Measurements from ENCODE around the gene TFG.

Gene TFG

DNA sequence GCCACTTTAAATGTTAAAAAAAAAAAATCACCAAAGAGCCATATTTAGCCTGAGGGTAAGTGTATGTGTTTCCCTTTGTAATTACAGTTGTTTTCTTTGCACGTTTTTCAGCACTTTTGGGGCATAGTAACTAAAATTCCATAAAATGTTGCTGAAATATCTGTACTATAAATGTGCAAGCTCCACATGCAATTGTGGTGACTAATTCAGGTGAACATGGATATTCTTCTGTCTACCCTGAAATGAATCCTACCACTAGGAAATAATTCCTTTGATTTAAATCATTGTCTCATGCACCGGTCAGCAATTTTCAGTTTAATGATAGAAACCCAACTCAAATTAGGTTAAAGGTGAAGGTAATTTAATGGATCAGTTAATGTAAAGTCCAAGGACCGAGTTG is 13.1 kb upstream of the TFG start:
- no peak for DNase-seq (ENCODE audit: extremely low read depth, insufficient read length)
- H3K36me3 ChIP-seq (ENCODE audit: control insufficient read depth, insufficient read depth, low read length): no peaks in the 10 kb centered on the region

DNA sequence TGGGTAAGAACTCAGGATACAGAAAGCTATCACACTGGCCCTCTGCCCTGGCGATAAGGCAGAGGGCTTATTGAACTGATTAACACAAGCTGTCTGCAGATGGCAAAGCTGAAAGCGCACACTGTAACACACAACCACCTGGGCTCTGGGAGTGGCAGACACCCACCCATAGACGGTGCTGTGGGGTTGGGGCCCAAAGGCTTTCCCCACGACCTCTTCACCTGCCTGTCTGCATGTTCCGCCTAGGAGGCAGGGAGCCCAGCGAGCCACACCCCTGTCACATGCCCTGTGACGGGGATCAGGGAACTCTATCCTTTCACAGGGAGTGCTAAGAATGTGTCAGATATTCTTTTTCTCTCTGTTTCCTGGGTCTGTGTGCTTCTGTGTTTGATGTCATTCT is 12.1 kb upstream of the TFG start:
- no peak for DNase-seq (ENCODE audit: extremely low read depth, insufficient read length)
- no peaks in the 10 kb centered on the region for H3K36me3 ChIP-seq (ENCODE audit: control insufficient read depth, insufficient read depth, low read length)
- no peak overlapping the region for H3K4me3 ChIP-seq (replicated peaks; ENCODE audit: low read depth, low read length)
- no peaks in the 10 kb centered on the region for H3K27me3 ChIP-seq (replicated peaks; ENCODE audit: control insufficient read depth, insufficient read depth, low read length)
- TF ChIP-seq, protein P1, sequence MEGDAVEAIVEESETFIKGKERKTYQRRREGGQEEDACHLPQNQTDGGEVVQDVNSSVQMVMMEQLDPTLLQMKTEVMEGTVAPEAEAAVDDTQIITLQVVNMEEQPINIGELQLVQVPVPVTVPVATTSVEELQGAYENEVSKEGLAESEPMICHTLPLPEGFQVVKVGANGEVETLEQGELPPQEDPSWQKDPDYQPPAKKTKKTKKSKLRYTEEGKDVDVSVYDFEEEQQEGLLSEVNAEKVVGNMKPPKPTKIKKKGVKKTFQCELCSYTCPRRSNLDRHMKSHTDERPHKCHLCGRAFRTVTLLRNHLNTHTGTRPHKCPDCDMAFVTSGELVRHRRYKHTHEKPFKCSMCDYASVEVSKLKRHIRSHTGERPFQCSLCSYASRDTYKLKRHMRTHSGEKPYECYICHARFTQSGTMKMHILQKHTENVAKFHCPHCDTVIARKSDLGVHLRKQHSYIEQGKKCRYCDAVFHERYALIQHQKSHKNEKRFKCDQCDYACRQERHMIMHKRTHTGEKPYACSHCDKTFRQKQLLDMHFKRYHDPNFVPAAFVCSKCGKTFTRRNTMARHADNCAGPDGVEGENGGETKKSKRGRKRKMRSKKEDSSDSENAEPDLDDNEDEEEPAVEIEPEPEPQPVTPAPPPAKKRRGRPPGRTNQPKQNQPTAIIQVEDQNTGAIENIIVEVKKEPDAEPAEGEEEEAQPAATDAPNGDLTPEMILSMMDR (IDR thresholded peaks at IDR 0.05; ENCODE audit: insufficient read depth, low read length, poor library complexity, severe bottlenecking): no peak

More for the DNA sequence above, 13.1 kb upstream of the TFG start:
- Histone ChIP-seq H3K27me3 (replicated peaks; ENCODE audit: control insufficient read depth, insufficient read depth, low read length) (no peaks in the 10 kb centered on the region), H3K4me3 (replicated peaks; ENCODE audit: low read depth, low read length) (no peak overlapping the region)
- TF ChIP-seq, protein P1 (IDR thresholded peaks at IDR 0.05; ENCODE audit: insufficient read depth, low read length, poor library complexity, severe bottlenecking): no peak

DNA sequence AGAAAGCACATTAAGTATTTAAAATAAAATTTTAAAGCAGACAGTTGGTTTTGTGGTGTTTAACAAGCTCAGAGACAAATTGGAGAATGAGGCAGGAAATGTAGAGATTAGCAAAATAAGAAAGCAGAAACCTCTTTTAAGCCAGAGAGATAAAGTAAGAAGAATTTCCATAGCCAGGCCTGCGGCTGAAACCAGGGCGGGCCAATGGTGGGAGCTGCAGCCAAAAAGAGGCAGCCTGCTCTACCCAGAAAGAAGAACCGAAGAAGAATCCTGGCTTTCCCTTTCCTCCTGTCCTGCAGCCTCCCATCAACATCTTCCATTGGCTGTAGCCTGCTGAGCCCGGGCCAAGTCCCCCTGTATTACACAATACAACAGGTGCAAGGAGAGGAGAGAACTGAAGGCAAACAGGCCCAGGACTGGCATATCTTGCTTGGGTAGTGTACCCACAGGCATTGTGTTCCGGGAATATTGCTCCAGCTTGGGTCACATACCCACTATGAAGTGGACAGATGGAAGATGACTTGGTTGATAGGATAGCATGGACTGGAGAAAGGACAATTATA is 11.5 kb upstream of the TFG start:
- H3K36me3 ChIP-seq (ENCODE audit: control insufficient read depth, insufficient read depth, low read length): no peaks in the 10 kb centered on the region
- H3K4me3 ChIP-seq (replicated peaks; ENCODE audit: low read depth, low read length): no peak overlapping the region
- DNase-seq (ENCODE audit: extremely low read depth, insufficient read length): no peak
- no peaks in the 10 kb centered on the region for H3K27me3 ChIP-seq (replicated peaks; ENCODE audit: control insufficient read depth, insufficient read depth, low read length)
- TF ChIP-seq, protein P1 (IDR thresholded peaks at IDR 0.05; ENCODE audit: insufficient read depth, low read length, poor library complexity, severe bottlenecking): no peak

DNA sequence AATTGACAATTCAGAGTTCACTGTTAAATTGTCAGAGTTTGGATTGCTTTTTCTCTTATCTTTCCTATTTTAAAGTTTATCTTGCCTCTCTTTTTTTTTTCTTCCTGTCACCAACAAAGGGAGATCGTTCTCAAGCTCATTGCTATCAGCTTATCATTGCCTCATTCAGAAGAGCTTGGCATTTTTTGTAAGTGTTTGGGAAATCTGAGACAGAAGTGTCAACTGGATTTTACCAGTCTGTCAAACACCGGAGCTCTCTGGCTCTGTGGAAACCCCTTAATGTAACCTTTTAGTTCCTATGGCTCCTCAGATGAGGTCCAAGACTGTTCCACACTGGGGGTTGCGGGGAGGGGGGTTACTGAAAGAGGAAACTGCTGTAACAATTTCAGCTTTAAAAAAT is 10.6 kb upstream of the TFG start:
- no peak for DNase-seq (ENCODE audit: extremely low read depth, insufficient read length)
- TF ChIP-seq, protein P1 (IDR thresholded peaks at IDR 0.05; ENCODE audit: insufficient read depth, low read length, poor library complexity, severe bottlenecking): no peak
- Histone ChIP-seq H3K36me3 (ENCODE audit: control insufficient read depth, insufficient read depth, low read length) (no peaks in the 10 kb centered on the region), H3K27me3 (replicated peaks; ENCODE audit: control insufficient read depth, insufficient read depth, low read length) (no peaks in the 10 kb centered on the region), H3K4me3 (replicated peaks; ENCODE audit: low read depth, low read length) (no peak overlapping the region)

GRCh38 chr3:100700708-100701107 is 8.6 kb upstream of the TFG start:
- DNase-seq (ENCODE audit: extremely low read depth, insufficient read length): no peak
- H3K36me3 ChIP-seq (ENCODE audit: control insufficient read depth, insufficient read depth, low read length): no peaks in the 10 kb centered on the region
- no peak overlapping the region for H3K4me3 ChIP-seq (replicated peaks; ENCODE audit: low read depth, low read length)
- H3K27me3 ChIP-seq (replicated peaks; ENCODE audit: control insufficient read depth, insufficient read depth, low read length): no peaks in the 10 kb centered on the region
- TF ChIP-seq, protein P1 (IDR thresholded peaks at IDR 0.05; ENCODE audit: insufficient read depth, low read length, poor library complexity, severe bottlenecking): no peak

Data from GM06990 (cell line).